Activated gamma-delta T cell treated with Interleukin-2 at 50 U/mL for 16 hours (primary cell): Measurements from ENCODE around the gene NPL.
A peak's percentile ranks its signal among the peaks of the same experiment; 100 is the strongest.

ENCODE experiments used
- DNase-seq: peaks from one replicate; pipeline ENCODE4 v3.0.0-alpha.2; 2020

The NPL gene

DNA sequence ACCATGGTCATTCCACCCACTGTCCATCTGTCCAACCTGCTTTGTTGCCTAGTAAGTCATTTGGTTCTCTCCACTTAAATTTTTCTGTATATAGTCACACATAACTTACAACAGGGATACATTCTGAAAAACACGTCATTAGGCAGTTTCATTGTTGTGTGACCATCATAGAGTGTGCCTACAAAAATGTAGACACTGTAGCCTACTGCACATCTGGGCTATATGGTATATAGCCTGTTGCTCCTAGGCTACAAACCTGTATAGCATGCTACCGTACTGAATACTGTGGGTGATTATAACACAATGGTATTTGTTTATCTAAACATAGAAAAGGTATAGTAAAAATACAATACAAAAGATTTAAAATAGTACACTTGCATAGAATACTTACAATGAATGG is 10.0 kb upstream of the NPL start:
- DNase-seq, result no peak

DNA sequence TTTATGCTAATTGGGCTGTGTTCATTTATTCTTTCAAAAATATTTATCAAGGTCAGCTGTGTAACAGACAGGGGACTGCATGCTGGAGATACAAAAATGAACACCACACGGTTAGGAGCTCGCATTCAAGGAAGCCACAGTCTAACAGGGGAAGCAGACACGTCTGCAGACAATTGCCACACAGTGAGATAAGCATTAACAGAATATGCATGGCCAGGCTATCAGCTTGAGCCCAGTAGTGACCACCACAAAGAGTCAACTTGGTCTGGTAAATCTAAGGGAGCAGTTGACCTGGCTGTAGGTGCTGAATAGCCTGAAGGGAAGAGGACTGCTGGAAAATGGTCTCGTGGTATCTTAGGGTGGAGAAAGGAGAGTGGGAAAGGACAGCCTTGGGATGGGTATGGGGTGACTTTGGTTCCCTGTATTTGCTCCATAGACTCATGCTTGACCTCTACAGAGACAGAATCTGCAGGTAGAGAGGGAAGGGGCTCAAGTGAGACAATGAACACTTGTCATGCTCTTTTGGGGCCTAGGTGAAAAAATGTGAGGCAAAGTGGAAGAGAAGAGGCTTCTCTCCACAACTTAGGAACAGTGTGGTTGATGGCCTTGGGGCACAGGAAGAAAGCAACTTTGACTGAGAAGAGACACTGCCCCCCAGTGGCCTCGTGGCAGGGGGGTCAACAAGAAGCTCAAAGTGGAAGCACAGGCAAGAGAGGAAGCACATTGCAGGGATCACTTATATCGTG is 7.6 kb upstream of the NPL start:
- DNase-seq, result peak; percentile 65

DNA sequence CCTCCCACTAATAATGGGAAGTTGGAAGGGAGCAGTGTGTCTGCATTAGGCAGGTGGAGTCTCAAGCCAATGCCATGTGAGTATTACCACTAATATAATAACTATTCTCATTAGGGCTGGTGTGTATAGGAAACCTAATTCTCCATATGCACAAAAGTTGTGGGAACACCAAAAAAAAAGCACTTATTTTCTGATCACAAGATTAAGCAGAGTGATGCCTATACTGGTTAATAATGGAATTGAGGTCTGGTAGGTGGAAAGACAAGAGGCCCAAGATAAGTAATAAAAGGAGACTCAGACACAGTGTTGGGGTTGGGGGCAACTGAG is 7.0 kb upstream of the NPL start:
- DNase-seq, result no peak

DNA sequence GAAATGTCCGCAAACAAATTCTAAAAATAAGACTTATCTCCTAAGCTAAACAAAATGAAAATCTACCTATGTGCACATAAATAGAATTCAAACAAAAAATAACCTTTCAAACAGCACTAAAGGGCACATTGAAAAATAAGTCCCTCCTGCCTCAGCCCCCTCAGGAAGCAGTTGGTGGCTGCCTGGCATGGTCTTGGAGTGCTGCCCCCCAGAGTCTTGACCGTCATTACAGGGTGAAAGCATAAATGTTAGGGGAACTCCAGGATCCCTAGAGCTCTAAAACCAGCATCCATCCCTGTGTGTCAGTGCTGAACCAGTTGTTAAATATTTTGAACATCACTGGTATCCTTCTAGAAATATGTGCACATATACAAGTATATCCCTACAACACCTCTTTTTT is 6.5 kb upstream of the NPL start:
- DNase-seq, result no peak

DNA sequence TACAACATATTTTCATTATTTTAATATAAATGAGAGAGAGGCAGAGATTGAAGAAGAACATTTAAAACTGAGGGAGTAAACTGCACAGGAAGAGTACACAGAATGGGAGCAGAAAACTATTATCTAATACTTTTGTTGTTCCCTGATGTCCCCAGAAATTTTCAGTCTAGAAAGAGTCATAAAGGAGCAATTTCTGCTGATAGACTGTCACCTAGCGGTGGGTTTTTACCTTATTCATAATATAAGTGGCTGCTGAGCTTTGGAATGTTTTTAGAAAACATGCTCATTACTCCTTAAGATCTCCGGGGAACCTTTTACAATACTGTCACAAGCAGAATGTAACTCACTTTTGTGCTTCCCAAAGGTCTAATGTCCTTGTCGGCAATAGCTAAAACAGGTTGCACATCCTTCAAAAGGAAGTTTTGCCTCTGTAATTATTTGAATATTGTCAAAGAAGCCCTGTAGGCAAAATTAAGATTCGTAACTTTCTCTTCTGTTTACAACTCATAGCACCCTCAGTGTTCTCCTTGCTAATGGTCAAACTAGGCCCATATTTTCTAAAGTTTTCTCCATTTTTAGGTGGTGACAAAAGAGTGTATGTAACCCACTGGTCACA is 4.9 kb upstream of the NPL start:
- no peak for DNase-seq

DNA sequence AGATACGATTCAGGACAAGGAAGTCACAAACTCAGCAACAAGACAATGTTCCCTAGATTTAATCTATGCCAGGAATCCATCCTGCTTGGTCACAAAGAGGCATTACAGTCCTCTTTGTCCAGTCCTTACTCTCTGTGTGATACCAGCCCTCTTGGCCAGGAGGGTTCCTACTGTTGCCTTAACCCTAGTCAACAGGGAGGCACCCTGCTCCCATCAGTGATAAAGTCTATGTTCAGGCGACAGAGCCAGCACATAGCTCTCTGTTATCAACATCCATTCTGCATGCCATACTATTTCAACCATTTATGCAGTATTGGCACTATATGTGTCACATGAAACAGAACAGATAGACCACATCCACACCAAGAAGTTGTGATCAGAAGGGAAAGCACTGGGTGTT is 4.4 kb upstream of the NPL start:
- DNase-seq, result no peak

DNA sequence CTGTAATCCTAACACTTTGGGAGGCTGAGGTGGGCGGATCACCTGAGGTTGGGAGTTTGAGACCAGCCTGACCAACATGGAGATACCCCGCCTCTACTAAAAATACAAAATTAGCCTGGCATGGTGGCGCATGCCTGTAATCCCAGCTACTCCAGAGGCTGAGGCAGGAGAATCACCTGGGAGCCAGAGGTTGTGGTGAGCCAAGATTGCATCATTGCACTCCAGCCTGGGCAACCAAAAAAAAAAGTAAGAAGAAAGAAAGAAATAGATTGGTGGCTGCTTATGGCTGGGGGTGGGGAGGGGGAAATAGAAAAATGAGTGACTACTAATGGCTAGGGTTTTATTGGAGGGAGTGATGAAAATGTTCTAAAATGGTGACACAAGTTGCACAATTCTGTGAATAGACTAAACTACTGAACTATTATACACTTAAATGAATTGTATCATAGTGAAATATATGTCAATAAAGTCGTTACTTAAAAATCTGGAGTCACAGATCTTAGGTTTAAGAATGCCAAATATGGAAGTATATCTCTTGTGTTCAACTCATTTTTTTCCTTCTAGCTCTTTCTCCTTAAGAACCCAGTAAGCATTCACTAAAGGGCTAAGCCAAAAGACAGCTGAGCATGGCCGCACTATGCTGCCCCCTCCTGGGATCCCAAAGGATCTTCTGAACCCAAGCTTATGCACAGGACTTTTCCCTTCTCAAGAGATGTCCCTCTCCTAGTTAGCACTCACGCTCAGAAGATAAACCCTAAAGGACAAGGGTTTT is 3.2 kb upstream of the NPL start:
- peak; percentile 8 for DNase-seq

DNA sequence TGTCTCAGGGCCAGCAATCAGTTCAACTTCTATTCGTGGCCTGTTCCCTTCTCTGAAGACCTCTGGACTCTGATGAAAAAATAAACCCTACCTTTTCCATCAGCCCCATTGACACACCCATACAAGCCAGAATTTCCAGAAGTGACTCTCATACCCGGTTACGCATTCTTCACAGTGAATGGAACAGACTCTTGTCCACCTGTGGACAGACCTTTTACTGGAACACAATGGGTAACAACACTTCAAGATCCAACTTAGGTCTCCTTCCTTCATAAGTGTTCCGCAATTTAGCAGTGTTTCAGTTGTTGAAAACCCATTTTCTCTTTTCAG is 2.6 kb upstream of the NPL start:
- no peak for DNase-seq

DNA sequence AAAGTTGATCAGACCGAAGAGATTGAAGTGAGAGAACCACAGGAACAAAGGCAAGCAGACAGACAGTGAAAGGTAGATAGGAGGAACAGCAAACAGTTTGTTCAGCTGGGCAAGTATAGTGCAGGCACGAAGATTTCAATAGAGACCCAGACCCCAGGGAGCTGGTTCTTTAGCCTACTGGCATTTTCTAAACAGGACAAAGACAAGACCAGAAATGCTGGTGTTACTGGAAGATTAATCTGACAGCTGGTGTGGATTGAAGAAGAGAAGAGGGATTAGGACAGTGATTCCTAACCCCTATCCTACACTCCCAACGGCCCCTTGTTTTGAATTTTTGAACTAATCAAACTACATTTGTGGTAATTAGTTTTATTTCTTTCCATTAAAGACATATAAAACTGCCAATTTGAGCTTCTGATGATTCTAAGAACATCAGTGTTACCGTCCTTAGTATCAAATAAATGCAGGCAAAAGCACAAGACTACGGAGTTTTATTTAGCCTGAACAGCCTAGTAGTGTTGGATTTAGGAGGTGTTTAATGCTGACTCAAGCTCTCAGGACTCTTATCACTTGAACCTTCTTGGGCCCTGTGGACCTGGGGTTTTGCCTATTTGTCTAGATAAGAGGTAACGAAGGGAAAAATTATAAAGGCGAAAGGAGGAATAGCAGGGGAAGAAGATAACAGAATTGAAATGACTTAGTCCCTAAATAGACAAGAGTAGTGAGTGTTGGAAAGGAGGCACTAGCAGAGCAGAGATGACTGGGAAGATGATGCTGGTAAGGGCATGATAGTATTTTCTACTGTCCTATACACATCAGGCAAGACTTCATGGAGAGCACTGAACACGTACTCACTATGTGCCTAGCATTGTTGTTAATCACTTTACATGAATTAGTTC is 2.0 kb downstream of the NPL start:
- no peak for DNase-seq

DNA sequence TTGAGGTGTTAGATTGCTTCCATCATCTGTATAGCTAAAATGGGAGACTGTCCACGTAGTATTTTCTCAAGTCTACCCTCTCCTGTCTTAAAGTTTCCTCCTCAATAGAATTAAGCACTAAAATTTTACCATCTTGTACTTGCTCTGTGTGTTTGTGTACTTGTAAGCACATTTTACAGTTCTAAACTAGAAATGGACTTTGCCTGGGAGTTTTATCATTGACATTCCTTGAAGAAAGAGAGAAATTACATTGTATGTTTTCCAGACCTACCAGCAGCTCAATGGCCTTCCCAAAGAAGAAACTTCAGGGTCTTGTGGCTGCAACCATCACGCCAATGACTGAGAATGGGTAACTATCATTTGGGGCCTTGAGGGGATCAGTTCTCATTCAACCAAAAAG is 4.5 kb downstream of the NPL start:
- DNase-seq, result no peak

DNA sequence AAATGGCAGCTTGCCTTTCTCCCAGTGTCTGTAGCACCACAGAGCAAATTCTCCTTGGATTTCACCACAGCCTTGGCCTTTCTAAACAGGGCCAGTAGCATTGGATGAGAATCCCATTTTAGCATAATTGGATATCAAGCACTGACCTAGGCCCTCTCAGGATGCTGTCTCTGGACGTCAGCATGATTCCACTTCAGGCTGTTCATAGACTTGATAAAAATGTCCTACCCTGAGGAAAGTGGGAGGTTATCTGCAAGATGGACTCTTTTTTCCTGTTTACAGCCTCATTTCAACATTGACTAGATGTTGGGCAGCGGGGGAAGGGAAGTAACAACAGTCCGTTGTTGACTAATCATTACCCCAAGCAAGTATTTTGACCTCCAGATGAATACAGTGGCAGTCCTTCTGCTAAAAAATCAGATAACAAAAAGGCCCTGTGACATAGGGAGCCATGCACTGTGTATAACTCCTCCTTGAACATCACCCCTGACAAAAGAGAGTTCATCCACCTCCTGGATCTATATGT is 5.2 kb downstream of the NPL start:
- no peak for DNase-seq

DNA sequence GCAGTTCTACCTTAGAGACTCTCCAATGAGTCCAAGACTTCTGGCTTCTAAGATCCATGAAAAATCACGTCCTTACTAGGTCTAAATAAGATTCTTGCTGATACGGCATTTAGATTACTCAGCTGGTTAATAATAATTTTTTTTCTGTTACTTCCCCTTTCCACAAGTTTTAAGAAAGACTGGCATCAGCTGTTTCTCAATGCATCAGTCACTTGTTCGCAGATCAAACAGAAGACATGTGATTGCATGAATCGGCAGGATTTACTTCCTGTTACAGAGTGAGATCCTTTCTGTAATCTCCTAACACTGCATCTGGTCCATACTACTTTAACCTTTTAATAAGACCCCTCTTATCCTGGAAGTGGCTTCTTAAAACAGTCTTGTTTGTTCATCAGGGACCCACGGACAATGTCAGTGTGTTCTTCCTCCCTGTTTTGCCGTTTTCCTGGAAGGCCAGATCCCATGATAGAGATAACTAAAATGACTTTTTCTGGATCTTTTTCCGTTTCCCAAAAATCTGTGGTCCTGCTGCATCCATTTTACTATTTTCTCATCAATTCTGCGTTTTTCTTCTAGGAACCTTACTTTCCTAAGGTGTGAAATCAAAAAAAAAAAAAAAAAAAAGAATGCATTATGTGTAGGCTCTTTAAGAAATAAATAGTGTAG is 6.1 kb downstream of the NPL start:
- DNase-seq, result no peak

DNA sequence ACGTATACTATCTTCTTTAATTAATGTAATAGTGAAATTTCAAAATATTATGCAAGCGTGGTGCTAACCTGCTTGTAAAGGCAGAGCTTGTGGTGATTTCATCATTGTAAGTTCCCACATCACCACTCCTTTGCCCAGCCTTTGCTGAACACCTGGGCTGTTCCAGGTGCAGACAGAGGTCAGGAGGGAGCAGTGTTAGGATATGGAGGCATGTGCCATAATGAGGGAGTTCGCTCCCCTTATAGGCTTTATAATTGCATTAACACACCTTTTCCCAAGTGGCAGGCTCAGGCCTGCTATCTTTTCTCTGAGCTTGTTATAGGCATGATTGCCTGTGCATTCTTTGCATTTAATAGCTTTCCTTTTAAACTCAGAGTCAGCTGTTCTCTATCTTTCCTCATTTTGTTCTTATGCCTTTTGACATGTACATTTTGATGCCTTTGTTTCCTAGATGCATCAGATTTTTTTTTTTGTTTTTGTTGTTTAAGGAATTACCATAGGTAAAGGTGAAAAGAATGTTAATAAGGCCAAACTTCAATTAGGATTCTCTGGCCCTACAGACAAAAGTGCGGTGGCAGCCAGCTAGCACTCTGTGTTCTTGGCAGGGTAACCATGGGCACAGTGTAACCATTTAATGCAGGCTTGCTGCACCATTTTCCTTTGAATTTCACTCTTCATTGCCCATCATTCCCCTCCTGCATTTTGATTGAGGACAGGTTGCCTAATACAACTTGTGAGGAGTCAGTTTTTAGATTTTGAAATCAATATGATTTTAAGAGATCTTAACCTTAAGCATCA is 12.6 kb downstream of the NPL start:
- no peak for DNase-seq

DNA sequence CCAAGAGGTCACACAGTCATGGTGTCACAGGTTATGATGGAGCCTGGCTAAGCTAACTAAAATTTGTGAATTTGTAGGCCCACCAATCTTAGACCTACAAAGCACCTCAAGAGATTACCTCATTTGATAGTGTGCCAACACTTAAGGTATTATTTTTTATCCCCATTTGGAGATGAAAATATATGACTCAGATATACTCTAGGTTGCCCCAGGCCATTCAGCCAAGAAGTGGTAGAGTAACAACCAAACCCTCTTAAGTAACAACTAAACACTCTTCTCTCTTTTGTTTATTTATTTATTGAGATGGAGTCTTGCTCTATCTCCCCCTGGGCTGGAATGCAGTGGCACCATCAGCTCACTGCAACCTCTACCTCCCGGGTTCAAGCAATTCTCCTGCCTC is 14.3 kb downstream of the NPL start:
- DNase-seq, result no peak

DNA sequence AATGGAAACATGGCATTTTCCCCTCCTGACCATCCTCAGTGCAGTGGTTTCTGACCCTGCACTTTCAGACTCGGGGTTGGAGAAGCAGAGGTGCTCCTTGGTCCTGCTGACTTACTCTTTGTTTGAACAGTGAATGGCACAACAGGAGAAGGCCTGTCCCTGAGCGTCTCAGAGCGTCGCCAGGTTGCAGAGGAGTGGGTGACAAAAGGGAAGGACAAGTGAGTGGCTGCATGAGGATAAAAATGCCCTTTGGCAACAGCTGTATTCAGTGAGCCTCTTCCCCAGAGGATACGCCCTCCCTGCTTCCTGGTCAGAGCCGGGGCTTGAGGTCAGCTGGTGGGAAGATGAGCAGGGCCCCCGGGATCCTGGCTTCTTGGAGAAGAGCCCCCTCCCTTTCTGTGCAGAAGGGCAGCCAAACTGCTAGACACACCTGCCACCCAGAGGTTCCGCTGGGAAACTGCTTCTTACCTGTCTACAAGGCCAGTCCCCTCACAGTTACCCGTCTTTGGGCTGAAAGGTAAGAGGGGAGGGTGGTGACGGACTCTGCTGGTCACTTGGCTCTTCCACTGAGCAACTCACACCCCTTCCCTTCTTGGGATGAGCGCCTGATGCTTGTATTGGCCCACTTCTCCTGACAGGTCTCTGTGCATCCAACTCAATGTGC is 16.6 kb downstream of the NPL start:
- no peak for DNase-seq

DNA sequence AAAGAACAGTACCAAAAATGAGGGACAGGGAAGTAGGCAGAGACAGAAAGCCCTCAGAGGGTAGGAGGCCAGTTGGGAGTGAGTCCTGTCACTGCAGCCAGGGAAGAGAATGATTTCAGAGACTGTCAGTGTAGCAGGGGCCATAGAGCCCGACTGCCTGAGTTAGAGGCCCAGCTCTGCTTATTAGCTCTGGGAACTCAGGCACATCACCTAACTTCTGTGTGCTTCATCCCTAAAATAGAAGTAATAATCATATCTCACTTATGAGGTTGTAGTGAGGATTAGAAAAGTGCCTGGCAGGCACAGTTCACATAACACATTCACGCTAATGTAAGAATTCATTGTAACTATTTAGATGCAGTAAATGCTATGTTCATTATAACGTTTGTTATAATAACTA is 18.3 kb downstream of the NPL start:
- DNase-seq, result no peak

DNA sequence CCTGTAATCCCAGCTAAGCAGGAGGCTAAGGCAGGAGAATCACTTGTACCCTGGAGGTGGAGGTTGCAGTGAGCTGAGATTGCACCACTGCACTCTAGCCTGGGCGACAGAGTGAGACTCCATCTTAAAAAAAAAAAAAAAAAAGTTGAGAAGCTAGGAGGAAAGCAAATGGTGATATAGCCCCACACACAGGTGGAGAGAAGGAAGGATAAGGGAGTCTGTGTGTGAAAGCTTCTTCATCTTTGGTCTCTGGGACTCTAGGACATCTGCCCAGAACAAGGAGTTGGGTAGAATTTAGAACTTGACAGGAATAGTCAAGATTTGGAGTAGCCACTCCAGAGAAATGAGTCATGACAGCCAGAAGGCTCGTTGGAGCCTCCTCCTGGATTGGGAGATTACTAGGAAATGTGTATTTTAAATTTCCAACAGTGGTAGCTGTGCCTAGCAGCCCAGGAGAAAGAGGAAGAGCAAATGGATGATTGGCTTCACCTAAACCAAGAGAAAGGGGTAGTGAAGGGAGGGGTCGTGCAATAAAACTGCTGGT is 19.9 kb downstream of the NPL start:
- no peak for DNase-seq

DNA sequence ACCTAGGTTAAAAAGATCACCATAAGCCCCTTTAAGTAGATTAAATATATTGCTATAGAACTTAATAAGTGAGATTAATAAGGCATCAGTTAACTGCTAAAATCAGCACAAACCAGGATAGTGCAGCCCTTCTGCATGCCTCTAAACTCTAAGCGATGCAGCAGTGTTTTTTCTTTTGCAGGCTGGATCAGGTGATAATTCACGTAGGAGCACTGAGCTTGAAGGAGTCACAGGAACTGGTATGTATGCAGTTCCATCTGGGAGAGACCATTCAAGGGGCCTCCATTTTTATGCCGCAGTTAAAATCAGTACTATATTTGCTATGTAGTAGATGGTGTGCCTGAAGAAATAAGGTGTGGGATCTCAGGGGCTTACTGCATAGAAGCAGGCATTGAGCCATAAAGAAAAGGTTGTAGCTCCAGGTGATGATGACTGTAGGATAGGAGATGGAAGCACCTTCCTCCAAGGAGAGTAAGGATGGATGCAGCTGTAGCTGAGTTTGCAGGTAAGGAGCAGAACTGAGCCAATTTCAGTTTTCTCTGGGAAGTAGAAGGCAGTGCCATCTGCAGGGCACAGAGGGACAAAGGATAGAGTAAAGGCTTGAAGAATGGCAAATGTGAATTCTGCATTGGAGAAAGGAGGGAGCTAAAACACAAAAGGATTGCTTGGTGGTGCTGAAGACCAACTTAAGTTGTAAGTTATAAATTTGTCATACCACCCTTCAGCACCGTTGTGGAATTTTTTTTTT is 22.6 kb downstream of the NPL start:
- no peak for DNase-seq

DNA sequence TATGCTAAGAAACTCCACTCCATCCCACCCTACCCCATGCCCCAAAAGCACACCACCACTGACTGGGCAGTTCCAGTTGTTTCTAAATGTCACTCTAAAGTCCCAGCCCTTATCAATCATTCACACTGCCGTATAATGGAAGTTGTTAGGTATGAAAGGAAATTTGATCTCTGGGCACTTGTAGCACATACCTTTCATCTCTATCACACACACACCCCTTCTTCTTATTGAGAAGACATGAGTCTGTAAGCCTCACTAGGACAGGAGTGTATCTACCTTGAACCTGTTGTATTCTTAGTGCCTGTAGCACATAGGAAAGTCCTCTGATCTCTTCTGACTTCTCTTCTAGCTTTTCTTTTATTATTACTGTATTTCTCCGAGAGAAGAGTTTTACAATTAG is 27.3 kb downstream of the NPL start:
- DNase-seq, result no peak

DNA sequence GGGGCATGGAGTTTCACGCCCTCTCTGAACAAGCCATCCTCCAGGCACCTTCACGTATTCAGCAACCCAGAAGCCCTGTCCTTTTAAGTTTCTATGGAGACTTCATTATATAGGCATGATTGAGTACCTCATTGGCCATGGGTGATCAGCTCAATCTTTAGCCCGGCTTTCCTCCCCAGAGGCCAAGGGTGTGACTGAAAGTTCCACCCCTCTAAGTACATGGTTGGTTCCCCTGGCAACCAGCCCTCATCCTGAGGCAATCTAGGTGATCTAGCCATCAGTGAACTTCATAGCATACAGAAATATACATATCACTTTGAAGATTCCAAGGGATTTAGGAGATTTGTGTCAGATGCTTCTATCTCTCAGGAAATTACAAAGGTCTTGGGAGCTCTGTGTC is 28.2 kb downstream of the NPL start:
- DNase-seq, result no peak
